Cardiac atrium fibroblast (primary cell): ENCODE data around the gene TNFRSF6B. TPM values are rescaled to one million over a fixed set of nuclear protein-coding genes. Genes with fewer than 3 reads are reported as not detected.

ENCODE experiments used
- total RNA-seq: library from RNA; depleted of rRNA; stranded (reverse); fragments of >200 nt; gene quantifications from 2 replicates; pipeline ENCODE4 v1.2.3, GENCODE V29; 2015

Gene TNFRSF6B, protein sequence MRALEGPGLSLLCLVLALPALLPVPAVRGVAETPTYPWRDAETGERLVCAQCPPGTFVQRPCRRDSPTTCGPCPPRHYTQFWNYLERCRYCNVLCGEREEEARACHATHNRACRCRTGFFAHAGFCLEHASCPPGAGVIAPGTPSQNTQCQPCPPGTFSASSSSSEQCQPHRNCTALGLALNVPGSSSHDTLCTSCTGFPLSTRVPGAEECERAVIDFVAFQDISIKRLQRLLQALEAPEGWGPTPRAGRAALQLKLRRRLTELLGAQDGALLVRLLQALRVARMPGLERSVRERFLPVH
- total RNA-seq, result 1.8 and 5.8 TPM in 2 replicates

DNA sequence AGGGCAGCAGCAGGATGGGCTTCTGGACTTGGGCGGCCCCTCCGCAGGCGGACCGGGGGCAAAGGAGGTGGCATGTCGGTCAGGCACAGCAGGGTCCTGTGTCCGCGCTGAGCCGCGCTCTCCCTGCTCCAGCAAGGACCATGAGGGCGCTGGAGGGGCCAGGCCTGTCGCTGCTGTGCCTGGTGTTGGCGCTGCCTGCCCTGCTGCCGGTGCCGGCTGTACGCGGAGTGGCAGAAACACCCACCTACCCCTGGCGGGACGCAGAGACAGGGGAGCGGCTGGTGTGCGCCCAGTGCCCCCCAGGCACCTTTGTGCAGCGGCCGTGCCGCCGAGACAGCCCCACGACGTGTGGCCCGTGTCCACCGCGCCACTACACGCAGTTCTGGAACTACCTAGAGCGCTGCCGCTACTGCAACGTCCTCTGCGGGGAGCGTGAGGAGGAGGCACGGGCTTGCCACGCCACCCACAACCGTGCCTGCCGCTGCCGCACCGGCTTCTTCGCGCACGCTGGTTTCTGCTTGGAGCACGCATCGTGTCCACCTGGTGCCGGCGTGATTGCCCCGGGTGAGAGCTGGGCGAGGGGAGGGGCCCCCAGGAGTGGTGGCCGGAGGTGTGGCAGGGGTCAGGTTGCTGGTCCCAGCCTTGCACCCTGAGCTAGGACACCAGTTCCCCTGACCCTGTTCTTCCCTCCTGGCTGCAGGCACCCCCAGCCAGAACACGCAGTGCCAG, at the start of gene TNFRSF6B:
TSS of gene TNFRSF6B (plus strand) at position 25 of the 729 bp plus-strand sequence. CDS start at position 141, 116 bp downstream.

DNA sequence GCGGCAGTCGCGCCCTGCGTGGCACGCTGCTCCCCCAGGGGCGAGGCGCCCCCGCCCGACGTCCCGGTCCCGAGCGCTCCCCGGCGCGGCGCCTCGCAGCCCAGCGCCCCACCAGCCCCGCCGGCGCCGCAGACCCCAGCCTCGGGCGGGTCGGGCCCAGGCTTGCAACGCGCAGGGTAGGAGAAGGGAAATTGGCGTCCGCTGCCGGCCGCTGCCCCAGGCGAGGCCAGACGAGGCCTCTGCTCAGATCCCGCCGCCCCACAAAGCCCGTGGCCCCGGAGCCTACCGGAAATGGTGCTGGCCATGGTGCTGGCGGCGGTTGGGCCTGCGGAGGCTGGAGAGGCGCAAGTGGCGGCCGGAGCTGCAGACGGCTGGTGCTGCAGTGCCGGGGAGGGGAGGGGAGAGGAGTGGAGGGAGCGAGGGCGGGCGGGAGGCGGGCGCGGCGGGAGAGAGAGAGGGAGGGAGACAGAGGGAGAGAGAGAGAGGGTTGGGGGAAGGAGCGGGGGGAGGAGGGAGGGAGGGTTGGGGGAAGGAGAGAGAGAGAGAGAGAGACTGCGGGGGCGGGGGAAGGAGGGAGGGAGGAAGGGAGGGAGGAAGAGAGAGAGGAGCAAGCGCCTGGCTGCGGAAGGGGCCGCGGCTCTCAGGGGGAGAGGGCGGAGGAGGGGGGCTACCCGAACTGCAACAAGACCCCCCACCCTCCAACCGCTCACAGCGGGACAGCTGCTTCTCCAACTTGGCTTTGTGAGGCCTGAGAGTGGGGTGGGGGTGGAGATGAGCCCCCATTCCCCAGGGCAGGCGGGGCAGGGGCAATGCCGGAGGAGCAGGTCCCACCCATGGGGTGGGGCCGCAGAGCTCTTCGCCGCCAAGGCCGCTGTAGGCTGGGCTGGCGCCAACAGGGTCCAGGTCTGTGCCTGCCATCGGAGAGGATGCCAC, 43.1 kb upstream of the TNFRSF6B start, which contains the start of gene STMN3:
TSS of gene STMN3 (minus strand) at position 384 of the 933 bp plus-strand sequence. CDS start at position 305, 79 bp downstream.

DNA sequence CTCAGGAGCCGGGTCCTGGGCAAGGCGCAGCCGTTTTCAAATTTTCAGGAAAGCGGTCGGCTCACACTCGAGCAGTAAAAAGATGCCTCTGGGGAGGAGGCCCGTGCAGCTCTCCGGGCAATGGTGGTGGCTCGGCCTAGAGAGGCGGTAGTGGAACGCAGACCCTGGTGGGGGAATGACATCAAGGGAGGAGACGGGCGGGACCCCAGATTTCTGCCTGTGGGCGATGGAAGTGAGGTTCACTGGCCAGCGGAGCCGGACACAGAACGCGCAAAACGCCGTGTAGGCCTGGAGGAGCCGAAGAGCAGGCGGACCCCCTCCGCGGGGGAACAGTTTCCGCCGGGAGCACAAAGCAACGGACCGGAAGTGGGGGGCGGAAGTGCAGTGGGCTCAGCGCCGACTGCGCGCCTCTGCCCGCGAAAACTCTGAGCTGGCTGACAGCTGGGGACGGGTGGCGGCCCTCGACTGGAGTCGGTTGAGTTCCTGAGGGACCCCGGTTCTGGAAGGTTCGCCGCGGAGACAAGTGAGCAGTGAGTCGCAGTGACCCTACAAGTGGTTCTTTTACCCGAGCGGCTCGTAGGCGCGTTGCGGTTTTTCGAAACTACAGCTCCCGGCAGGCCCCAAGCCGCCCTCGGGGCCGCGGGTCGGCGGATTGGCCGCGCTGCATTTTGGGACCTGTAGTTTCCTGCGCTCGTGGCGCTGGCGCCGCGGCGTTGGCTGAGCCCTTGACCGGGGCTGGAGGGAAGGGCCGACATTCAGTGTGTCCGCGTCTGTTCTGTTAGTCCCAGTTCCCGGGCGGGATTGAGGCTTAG, 38.3 kb upstream of the TNFRSF6B start, which contains the start of gene RTEL1:
TSS of gene RTEL1 (plus strand) at position 376 of the 812 bp plus-strand sequence. CDS start 1,091 bp downstream, outside the sequence.

DNA sequence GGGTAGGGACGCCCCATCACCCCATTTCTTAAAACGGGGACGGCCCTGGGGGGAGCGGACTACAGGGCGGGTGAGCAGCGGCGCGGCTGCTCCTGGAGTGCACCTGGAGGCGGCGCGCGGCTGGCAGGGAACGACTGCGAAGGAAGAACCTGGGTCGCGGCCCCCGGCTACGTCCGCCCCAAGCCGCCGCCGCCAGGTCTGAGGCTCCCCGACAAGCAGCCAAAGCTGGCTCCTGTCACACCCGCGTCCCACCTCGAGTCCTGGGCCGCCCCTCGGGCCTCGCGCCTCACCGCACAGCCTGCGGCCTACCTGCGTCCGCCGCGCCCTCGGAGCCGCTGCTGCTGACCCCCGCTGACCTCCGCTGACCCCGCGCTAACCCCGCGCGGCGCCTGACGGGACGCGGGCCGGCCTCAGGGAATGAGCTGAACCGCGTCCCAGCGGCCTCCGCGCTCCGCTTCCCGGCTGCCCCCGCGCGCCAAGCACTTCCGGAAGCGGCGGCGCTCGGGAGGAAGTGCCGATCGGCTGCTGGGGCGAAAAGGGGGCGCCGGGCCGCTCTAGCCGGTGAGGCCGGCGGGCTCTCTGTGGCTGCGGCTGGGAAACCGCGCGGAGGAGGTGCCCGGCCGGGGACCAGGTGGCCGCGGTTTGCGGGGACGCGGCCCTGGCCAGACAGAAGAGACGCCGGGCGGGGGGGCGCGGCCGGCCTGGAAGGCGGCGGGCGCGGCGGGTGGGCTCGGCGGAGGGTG, 11.3 kb downstream of the TNFRSF6B start, which contains the start of the genes ARFRP1 and ZGPAT:
TSS of gene ARFRP1 (minus strand) at position 419 of the 743 bp plus-strand sequence. CDS start 885 bp downstream, outside the sequence.
TSS of gene ZGPAT (plus strand) at position 482 of the 743 bp plus-strand sequence. CDS start 542 bp downstream, outside the sequence.

DNA sequence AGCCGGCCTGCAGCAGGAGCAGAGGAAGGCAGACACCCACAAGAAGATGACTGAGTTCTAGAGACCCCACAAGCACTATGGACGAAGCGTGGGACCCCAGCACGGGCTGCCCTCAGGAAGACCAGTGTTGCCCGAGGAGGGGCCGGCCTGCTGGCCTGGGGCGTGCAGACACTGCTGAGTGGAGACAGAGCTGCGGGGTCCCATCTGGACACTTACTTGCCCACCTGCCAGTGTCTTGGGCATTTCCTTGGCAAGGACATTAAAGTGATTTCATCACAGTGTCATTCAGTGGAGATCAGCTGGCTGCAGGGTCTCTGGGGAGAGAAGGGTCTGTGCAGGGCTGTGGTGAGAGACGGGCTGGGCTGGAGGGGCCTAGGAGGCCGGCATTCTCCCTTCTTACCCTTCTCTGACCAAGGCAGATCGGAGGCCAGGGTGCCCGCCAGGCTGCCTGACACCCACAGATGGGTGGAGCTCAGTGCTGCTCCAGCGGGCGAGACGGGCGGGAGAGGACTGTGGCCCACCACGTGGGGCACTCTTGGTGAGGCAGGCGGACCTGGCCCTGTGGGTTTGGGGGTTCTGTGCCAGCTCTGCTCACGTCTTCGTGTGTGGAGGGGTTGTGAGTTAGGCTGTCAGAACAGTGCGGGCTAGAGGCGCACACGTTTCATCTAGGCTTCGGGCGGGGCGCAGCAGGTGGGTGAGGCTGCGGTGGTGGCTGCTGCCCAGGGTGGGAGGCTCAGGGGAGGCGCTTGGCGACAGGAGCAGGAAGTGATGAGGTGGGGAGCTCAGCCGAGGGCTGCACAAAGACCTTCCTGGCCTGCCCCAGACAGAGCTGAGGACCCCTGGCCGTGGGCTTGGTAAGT, 39.6 kb downstream of the TNFRSF6B start, which contains the start of gene LIME1:
TSS of gene LIME1 (plus strand) at position 806 of the 860 bp plus-strand sequence. CDS start 886 bp downstream, outside the sequence.

DNA sequence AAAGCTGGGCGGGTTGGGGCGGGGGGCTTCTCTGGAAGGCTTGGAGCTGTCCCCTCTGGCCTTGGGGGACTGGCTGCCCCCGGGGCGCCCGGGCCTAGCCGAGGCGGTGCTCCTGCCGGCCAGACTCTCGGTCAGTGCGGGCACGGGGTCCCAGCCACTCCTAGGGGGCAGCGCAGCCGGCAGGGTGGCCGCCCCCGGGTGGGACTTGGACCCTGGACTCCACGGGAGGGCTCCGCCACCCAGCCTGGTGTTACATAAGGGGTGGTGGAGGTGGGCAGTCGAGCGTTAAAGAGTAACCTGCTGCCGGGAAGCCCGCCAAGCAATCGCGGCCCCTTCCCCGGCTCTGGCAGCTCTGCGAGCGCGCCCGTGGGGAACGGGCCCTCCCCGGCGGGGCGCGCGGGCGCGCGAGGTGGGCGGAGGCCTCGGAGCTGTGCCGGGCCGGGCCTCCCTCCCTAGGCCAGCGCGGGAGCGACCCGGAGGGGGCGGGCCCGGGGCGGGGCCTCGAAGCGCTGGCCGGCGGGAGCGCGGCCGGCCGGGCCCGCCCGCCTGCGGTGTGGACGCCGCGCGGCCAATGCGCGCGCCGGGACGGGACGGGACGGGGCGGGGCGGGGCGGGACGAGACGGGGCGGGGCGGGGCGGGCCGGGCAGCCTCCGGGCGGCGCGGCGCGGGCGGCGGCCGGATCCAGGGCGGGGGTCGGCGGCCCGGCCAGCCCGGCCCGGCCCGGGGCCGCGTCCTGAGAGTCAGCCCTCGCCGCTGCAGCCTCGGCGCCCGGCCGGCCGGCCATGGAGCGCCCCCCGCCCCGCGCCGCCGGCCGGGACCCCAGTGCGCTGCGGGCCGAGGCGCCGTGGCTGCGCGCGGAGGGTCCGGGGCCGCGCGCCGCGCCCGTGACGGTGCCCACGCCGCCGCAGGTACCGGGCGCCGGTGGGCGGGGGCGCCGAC, 42.9 kb downstream of the TNFRSF6B start, which contains the start of gene SLC2A4RG:
TSS of gene SLC2A4RG (plus strand) at position 647 of the 940 bp plus-strand sequence. CDS start at position 784, 137 bp downstream.

Other genes with a start within 250 kb of the TNFRSF6B start
- gene KCNQ2, start 224.0 kb upstream of the TNFRSF6B start, total RNA-seq, result not detected in 2 replicates
- gene EEF1A2, start 197.6 kb upstream of the TNFRSF6B start, total RNA-seq, result 2.4 and 2.5 TPM in 2 replicates
- gene PPDPF, start 175.9 kb upstream of the TNFRSF6B start, total RNA-seq, result 136 and 228 TPM in 2 replicates
- gene PTK6, start 159.3 kb upstream of the TNFRSF6B start, total RNA-seq, result not detected in 2 replicates
- not detected in 2 replicates for gene SRMS, start 148.9 kb upstream of the TNFRSF6B start, total RNA-seq
- gene FNDC11, start 142.5 kb upstream of the TNFRSF6B start, total RNA-seq, result 0.16 and 0.36 TPM in 2 replicates
- gene HELZ2, start 122.4 kb upstream of the TNFRSF6B start, total RNA-seq, result 24.0 and 33.4 TPM in 2 replicates
- gene GMEB2, start 69.6 kb upstream of the TNFRSF6B start, total RNA-seq, result 6.8 and 12.5 TPM in 2 replicates
- 38.6 and 51.4 TPM in 2 replicates for gene STMN3, start 43.2 kb upstream of the TNFRSF6B start, total RNA-seq
- 7.1 and 9.6 TPM in 2 replicates for gene RTEL1, start 38.3 kb upstream of the TNFRSF6B start, total RNA-seq
- gene ARFRP1, start 11.3 kb downstream of the TNFRSF6B start, total RNA-seq, result 37.3 and 38.5 TPM in 2 replicates
- gene ZGPAT, start 11.4 kb downstream of the TNFRSF6B start, total RNA-seq, result 23.8 and 24.5 TPM in 2 replicates
- 3.8 and 7.3 TPM in 2 replicates for gene LIME1, start 40.0 kb downstream of the TNFRSF6B start, total RNA-seq
- gene SLC2A4RG, start 43.1 kb downstream of the TNFRSF6B start, total RNA-seq, result 36.9 and 58.5 TPM in 2 replicates
- 3.4 and 3.9 TPM in 2 replicates for gene ZBTB46, start 134.6 kb downstream of the TNFRSF6B start, total RNA-seq
- not detected in 2 replicates for gene ABHD16B, start 164.8 kb downstream of the TNFRSF6B start, total RNA-seq
- 131 and 133 TPM in 2 replicates for gene TPD52L2, start 168.6 kb downstream of the TNFRSF6B start, total RNA-seq
- gene DNAJC5, start 198.5 kb downstream of the TNFRSF6B start, total RNA-seq, result 51.4 and 57.8 TPM in 2 replicates